Activated CD8-positive, alpha-beta memory T cell treated with anti-CD3 and anti-CD28 coated beads for 1 hour (primary cell): Measurements from ENCODE around the gene PPP1R14C.

Experiments used
- DNase-seq, 2 donors: peaks; one replicate each; pipeline ENCODE4 v3.0.0-alpha.2; 2020; ENCODE audit warnings: low read depth in 1 of 2; ENCODE audit errors: extremely low read depth in 1 of 2

PPP1R14C gene

GRCh38 chr6:150289454-150290071, 146.7 kb downstream of the PPP1R14C start:
- DNase-seq: no peak

- no peak for DNase-seq
Observed at GRCh38 chr6:150290429-150290828, 147.6 kb downstream of the PPP1R14C start.

- DNase-seq: no peak
Observed at GRCh38 chr6:150291968-150292710, 149.3 kb downstream of the PPP1R14C start.

GRCh38 chr6:150293019-150293418, 150.2 kb downstream of the PPP1R14C start:
- DNase-seq: no peak

- no peak for DNase-seq
Observed at GRCh38 chr6:150293423-150294173, 150.8 kb downstream of the PPP1R14C start.

- no peak for DNase-seq
Observed at GRCh38 chr6:150296890-150297289, 154.0 kb downstream of the PPP1R14C start.

GRCh38 chr6:150297327-150298029, 154.6 kb downstream of the PPP1R14C start:
- DNase-seq: no peak

- DNase-seq: no peak
Observed at GRCh38 chr6:150298030-150298380, 155.2 kb downstream of the PPP1R14C start.

GRCh38 chr6:150298676-150299075, 155.8 kb downstream of the PPP1R14C start:
- no peak for DNase-seq
